ENCODE measurements around the gene DPPA3. TPM values are rescaled to one million over a fixed set of nuclear protein-coding genes. Genes with fewer than 3 reads are reported as not detected.

DPPA3 gene
- total RNA-seq, 1 donor from 2014 or later, result not detected

Other genes with a start within 250 kb of the DPPA3 start
- gene CD163, start 207.7 kb upstream of the DPPA3 start, total RNA-seq (ENCODE audit: unreplicated experiment), result 20.6 TPM
- gene APOBEC1, start 45.5 kb upstream of the DPPA3 start, total RNA-seq (ENCODE audit: unreplicated experiment), result not detected
- 0.34 TPM for gene GDF3, start 15.7 kb upstream of the DPPA3 start, total RNA-seq (ENCODE audit: unreplicated experiment)
- gene CLEC4C, start 35.9 kb downstream of the DPPA3 start, total RNA-seq (ENCODE audit: unreplicated experiment), result not detected
- not detected for gene NANOGNB, start 53.8 kb downstream of the DPPA3 start, total RNA-seq (ENCODE audit: unreplicated experiment)
- gene NANOG, start 78.0 kb downstream of the DPPA3 start, total RNA-seq (ENCODE audit: unreplicated experiment), result 1.3 TPM
- 1.3 TPM for gene SLC2A14, start 161.5 kb downstream of the DPPA3 start, total RNA-seq (ENCODE audit: unreplicated experiment)
- 291 TPM for gene SLC2A3, start 224.8 kb downstream of the DPPA3 start, total RNA-seq (ENCODE audit: unreplicated experiment)

All from glutamatergic neuron (in vitro differentiated cells).